Thyroid gland (tissue), 4 donors: ENCODE data around the gene CEP295NL.

Source experiments
- POLR2A ChIP-seq, 2 donors: fragments of 450-650 bp; IDR thresholded peaks; one replicate each; pipeline ENCODE4 v1.6.1; 2017; ENCODE audit warnings: antibody characterized with exemption in 2 of 2, mild to moderate bottlenecking in 2 of 2, moderate library complexity in 1 of 2
- TF ChIP-seq, protein P1 (sequence below), 6 experiments: fragments of 200-600 bp in 3 of 6; fragments of 450-650 bp in 3 of 6; sonication (generic) in 3 of 6; IDR thresholded peaks; one replicate each; pipeline ENCODE4 v1.5.1; 2016 to 2019; ENCODE audit warnings: antibody characterized with exemption in 6 of 6, mild to moderate bottlenecking in 2 of 6, inconsistent platforms in 1 of 6, moderate library complexity in 1 of 6

- TF ChIP-seq, protein P1, sequence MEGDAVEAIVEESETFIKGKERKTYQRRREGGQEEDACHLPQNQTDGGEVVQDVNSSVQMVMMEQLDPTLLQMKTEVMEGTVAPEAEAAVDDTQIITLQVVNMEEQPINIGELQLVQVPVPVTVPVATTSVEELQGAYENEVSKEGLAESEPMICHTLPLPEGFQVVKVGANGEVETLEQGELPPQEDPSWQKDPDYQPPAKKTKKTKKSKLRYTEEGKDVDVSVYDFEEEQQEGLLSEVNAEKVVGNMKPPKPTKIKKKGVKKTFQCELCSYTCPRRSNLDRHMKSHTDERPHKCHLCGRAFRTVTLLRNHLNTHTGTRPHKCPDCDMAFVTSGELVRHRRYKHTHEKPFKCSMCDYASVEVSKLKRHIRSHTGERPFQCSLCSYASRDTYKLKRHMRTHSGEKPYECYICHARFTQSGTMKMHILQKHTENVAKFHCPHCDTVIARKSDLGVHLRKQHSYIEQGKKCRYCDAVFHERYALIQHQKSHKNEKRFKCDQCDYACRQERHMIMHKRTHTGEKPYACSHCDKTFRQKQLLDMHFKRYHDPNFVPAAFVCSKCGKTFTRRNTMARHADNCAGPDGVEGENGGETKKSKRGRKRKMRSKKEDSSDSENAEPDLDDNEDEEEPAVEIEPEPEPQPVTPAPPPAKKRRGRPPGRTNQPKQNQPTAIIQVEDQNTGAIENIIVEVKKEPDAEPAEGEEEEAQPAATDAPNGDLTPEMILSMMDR (IDR thresholded peaks at IDR 0.05), result no peak
- no peak for TF ChIP-seq POLR2A (IDR thresholded peaks at IDR 0.05)
Observed at GRCh38 chr17:78883089-78883532, 19.9 kb downstream of the CEP295NL start.
